ENCODE measurements around the gene GLIS1.

DNA sequence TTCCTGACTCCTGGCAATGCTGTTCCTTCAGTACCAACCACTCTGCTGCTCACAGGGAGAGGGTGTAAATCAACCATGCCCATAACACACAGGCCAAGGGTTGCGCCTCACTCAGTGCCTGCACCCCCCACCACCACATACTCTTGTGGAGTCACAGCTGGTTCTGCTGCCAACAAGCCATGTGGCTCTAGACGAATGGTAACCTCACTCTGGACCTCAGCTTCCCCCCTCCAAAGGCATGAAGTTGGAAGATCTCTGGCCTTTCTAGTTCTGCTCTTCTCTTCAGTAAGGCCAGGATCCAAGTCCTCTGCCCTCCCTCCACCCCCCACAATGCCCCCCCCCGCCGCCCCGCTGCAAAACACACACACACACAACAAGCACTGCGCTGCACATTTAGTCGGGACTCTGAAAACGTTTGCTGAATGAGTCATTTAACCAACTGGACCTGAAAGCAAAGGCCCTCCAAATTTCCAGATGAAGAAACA lies 1.7 kb upstream of the GLIS1 start:
- TF ChIP-seq EZH2 (IDR thresholded peaks at IDR 0.05; ENCODE audit: insufficient read depth, poor library complexity, severe bottlenecking) (no peak), EZH2phosphoT487 (IDR thresholded peaks at IDR 0.05; ENCODE audit: insufficient read depth, low read depth) (no peak)

Data from GM23248 (cell line).